C1 segment of cervical spinal cord (tissue), 14 donors: Measurements from ENCODE around the gene DOC2A.
"Not testable (repeated sequence)": the region's sequence is repeated elsewhere in the genome, so short reads cannot be mapped to it uniquely, and the experiment has no call there.

Source experiments
- DNase-seq, 14 donors: peaks; one replicate each; lab custom pipeline; 2025; lab: John Stamatoyannopoulos, UW

The DOC2A gene

DNA sequence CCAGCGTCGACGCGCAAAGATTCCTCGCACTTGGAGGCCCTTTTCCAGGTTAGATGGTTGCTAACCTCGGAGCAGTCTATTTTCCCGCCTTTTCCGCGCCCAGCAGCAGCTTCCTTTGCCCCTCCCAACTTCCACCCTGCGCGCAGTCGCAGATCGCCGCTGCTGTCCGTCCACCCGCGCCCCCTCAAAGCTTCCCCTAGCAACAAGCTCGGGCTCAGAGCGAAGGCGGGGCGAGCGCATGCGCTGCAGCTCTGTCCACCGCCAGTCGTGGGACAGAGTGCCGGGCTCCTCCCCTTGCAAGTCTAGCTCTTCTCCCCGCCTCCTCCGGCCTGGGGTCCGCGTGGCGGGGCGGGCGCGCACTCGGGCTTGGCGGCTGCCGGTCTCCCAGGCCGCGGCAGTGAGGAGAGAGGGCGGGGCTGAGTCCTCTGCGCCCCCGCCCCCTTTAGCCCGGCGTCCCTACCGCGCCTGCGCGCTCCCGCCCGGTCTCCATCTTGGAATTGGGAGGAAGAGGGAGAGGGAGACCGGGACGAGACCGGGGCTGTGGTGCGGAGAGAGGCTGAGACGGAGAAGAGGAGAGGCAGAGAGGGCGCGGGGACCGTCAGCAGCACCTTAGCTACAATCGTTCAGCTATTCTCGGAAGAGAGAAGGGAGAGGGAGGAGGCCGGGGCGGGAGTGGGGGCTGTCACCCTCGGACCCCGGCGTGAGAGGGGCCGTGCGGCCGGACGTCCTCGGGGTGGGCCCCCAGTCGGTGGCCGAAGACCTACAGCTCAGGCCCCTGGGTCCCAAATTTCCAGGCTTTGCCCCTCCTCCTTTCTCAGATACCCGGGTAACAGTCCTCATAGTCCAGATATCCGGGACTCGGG is 37.2 kb downstream of the DOC2A start, which contains the start of gene TAOK2:
TSS of gene TAOK2 (plus strand) at position 485 of the 863 bp plus-strand sequence. CDS start 3,905 bp downstream, outside the sequence.
- DNase-seq, result peak; percentile 79 to 100 (median 99)

DNA sequence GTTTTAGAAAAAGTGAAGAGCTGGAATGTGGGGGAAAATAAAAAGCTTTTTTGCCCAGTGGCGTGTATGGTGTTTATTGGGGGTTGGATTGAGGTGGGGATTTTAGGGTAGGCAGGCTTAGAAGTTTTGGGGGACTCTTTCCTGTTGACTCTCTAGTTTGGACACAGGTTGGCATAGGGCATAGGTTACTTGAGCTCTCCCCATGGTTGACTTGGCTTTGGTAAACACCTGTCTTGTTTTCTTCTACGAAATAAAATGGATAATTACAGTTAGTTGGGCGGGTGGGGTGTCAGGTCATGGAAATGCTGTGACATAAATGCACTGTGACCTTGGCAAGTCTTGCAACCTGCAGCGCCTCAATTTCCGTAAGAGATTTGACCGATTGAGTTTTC is 37.8 kb downstream of the DOC2A start:
- DNase-seq, result no peak

DNA sequence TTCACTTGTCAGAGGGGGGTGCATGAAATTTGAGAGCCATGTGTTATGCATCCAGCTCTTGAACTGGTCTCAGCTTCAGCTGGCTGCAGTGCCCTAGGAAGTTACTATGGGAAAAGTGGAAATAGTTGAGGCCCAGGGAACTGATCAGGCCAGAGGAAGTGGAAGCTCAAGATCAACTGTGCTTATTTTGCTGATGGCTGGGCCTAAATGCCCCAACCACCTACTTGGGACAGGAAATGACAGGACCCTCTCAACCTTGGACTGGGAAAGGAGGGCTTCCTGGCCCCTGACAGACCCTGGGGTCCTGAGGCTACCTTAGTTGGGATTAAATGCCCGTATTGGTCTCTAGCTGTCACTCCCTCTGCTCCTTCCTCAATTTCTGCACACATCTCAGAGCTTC is 38.3 kb downstream of the DOC2A start:
- DNase-seq, result no peak

GRCh38 chr16:29971304-29971703 is 39.5 kb downstream of the DOC2A start:
- DNase-seq, result no peak

DNA sequence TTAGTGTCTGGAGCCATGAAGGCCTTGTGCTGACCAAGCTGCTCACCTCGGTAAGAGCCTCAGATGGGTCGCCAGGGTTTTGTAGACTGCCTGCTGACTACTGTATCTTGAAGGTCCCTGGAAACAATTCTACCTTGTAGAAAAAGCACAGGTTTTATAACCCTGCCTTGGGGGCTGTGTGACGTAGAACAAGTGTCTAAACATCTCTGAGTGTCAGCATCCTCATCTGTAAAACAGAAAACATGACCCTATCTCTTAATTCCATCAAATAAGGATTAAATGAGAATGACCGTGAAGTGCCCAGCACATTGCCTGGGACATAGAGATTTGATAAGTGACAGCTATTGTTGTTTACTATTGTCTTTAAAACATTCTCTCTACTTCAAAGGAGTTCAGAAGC is 42.6 kb downstream of the DOC2A start:
- DNase-seq, result no peak

- DNase-seq, result no peak
These were observed 47.6 kb downstream of the DOC2A start for GRCh38 chr16:29963021-29963743.

GRCh38 chr16:29962344-29962994 is 48.4 kb downstream of the DOC2A start:
- DNase-seq, result peak in 2 of 14 donors; percentile 33 to 40

- DNase-seq, result peak; percentile 19 to 94 (median 85)
These were observed 49.1 kb downstream of the DOC2A start, which contains the start of gene TMEM219 for GRCh38 chr16:29961479-29962343. TMEM219 (plus strand) TSS chr16:29962079; CDS start chr16:29963144, 1,065 bp downstream.

DNA sequence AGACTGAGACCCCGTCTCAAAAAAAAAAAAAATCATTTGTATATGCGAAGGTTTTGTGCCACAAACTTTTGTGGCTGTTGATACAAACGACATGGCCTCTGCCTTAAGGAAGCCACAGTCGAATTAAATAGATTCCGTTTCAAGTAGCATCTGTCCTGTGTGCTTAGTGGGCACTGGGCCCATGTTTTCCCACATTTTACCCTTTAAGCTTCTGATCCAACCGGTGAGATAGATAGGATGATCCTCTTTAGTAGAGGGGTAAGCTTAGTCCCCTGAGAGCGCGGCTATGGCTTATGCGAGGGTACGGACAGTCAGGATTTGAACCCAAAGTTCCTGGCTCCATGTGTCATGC is 49.7 kb downstream of the DOC2A start:
- no peak for DNase-seq

DNA sequence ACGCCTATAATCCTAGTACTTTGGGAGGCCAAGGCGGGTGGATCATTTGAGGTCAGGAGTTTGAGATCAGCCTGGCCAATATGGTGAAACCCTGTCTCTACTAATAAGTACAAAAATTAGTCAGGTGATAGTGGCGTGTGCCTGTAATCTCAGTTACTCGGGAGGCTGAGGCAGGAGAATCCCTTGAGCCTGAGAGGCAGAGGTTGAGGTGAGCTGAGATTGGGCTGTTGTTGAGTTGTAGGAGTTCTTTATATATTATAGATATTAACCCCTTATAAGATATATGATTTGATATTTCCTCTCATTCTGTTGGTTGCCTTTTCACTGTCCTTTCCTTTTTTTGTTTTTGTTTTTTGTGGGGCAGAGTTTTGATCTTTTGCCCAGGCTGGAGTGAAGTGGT is 51.0 kb downstream of the DOC2A start:
- not testable (repeated sequence) for DNase-seq

GRCh38 chr16:29959293-29959692 is 51.5 kb downstream of the DOC2A start:
- no peak for DNase-seq

GRCh38 chr16:29958756-29959155 is 52.1 kb downstream of the DOC2A start:
- no peak for DNase-seq
